ENCODE measurements around the gene FSHR. TPM values are rescaled to one million over a fixed set of nuclear protein-coding genes. Genes with fewer than 3 reads are reported as not detected.

Gene FSHR
- polyA plus RNA-seq, 1 experiment = not detected

- POLR2A ChIA-PET = no interaction called here
- CTCF ChIA-PET = no interaction called here
- Histone ChIP-seq H3K36me3 (ENCODE audit: control insufficient read depth, insufficient read depth, low read length) (no peaks in the 10 kb centered on the region), H3K4me3 (ENCODE audit: low read depth, low read length) (no peak overlapping the region), H3K27me3 (ENCODE audit: control insufficient read depth, insufficient read depth, low read length) (no peaks in the 10 kb centered on the region)
- TF ChIP-seq, protein P1, sequence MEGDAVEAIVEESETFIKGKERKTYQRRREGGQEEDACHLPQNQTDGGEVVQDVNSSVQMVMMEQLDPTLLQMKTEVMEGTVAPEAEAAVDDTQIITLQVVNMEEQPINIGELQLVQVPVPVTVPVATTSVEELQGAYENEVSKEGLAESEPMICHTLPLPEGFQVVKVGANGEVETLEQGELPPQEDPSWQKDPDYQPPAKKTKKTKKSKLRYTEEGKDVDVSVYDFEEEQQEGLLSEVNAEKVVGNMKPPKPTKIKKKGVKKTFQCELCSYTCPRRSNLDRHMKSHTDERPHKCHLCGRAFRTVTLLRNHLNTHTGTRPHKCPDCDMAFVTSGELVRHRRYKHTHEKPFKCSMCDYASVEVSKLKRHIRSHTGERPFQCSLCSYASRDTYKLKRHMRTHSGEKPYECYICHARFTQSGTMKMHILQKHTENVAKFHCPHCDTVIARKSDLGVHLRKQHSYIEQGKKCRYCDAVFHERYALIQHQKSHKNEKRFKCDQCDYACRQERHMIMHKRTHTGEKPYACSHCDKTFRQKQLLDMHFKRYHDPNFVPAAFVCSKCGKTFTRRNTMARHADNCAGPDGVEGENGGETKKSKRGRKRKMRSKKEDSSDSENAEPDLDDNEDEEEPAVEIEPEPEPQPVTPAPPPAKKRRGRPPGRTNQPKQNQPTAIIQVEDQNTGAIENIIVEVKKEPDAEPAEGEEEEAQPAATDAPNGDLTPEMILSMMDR (IDR thresholded peaks at IDR 0.05; ENCODE audit: insufficient read depth, low read depth, low read length) = no peak
- no peak for DNase-seq (ENCODE audit: low read depth)
Observed at GRCh38 chr2:49123600-49123999, 30.7 kb downstream of the FSHR start.

GRCh38 chr2:49122107-49122506 is 32.2 kb downstream of the FSHR start:
- Histone ChIP-seq H3K27me3 (ENCODE audit: control insufficient read depth, insufficient read depth, low read length) (no peaks in the 10 kb centered on the region), H3K4me3 (ENCODE audit: low read depth, low read length) (no peak overlapping the region), H3K36me3 (ENCODE audit: control insufficient read depth, insufficient read depth, low read length) (no peaks in the 10 kb centered on the region)
- no peak for DNase-seq (ENCODE audit: low read depth)
- TF ChIP-seq, protein P1 (IDR thresholded peaks at IDR 0.05; ENCODE audit: insufficient read depth, low read depth, low read length) = no peak
- CTCF ChIA-PET = no interaction called here
- POLR2A ChIA-PET = no interaction called here

DNA sequence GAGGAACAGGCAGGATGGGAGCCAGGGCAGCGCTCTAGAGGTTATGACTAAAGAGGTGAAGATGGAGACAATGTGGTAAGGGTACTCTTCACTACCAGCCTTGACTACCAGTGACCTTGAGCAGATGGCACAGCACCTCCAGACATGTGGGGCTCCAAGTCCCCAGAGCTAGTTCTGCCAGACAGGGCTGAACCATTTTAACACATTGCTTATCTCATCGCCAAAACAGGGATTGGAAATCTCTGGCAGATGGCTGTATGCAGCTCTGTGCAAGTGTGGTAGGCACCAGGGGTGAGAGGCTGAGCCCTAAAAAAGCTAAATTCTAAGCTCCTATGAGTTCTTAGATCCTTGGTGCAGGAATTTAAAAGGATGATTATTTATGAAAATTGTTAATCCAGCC is 41.3 kb downstream of the FSHR start:
- no peak for DNase-seq (ENCODE audit: low read depth)
- POLR2A ChIA-PET = no interaction called here
- H3K27me3 ChIP-seq (ENCODE audit: control insufficient read depth, insufficient read depth, low read length) = no peaks in the 10 kb centered on the region
- no peaks in the 10 kb centered on the region for H3K36me3 ChIP-seq (ENCODE audit: control insufficient read depth, insufficient read depth, low read length)
- CTCF ChIA-PET = no interaction called here
- TF ChIP-seq, protein P1 (IDR thresholded peaks at IDR 0.05; ENCODE audit: insufficient read depth, low read depth, low read length) = no peak
- H3K4me3 ChIP-seq (ENCODE audit: low read depth, low read length) = no peak overlapping the region

GRCh38 chr2:49111456-49111855 is 42.9 kb downstream of the FSHR start:
- DNase-seq (ENCODE audit: low read depth) = no peak
- Histone ChIP-seq H3K36me3 (ENCODE audit: control insufficient read depth, insufficient read depth, low read length) (no peaks in the 10 kb centered on the region), H3K27me3 (ENCODE audit: control insufficient read depth, insufficient read depth, low read length) (no peaks in the 10 kb centered on the region), H3K4me3 (ENCODE audit: low read depth, low read length) (no peak overlapping the region)
- CTCF ChIA-PET = no interaction called here
- TF ChIP-seq, protein P1 (IDR thresholded peaks at IDR 0.05; ENCODE audit: insufficient read depth, low read depth, low read length) = no peak
- POLR2A ChIA-PET = no interaction called here

GRCh38 chr2:49111006-49111405 is 43.3 kb downstream of the FSHR start:
- Histone ChIP-seq H3K27me3 (ENCODE audit: control insufficient read depth, insufficient read depth, low read length) (no peaks in the 10 kb centered on the region), H3K36me3 (ENCODE audit: control insufficient read depth, insufficient read depth, low read length) (no peaks in the 10 kb centered on the region), H3K4me3 (ENCODE audit: low read depth, low read length) (no peak overlapping the region)
- POLR2A ChIA-PET = no interaction called here
- TF ChIP-seq, protein P1 (IDR thresholded peaks at IDR 0.05; ENCODE audit: insufficient read depth, low read depth, low read length) = no peak
- DNase-seq (ENCODE audit: low read depth) = no peak
- CTCF ChIA-PET = interaction anchor here (1.5 kb wide), 1 partner anchor 10 kb away, joined by 4 read pairs; no protein-coding TSS in a partner anchor

Data from BJ (cell line).